Psoas muscle (tissue), 8 donors: ENCODE measurements around the gene WNT3. TPM values are rescaled to one million over a fixed set of nuclear protein-coding genes. Genes with fewer than 3 reads are reported as not detected.

ENCODE experiments used
- ATAC-seq, 4 donors: fragments of 200-7000 bp; cut with Tn5 transposase; one replicate each; pipeline ENCODE4 v1.9.1; 2020; ENCODE audit warnings: moderate library complexity in 3 of 4, mild to moderate bottlenecking in 2 of 4
- DNase-seq, 2 donors: peaks; one replicate each; pipeline ENCODE4 v3.0.0-alpha.2; 2020
- H3K27ac ChIP-seq: fragments of 200-600 bp; one replicate; pipeline ENCODE4 v1.8.0; 2022
- H3K27me3 ChIP-seq, 3 donors: fragments of 200-600 bp in 1 of 3; one replicate each; pipeline versions ENCODE4 v1.6.1 to v1.8.0; 2013 to 2022; ENCODE audit warnings: low read length in 2 of 3, mild to moderate bottlenecking in 2 of 3, moderate library complexity in 1 of 3; ENCODE audit not compliant: insufficient read depth in 3 of 3
- H3K36me3 ChIP-seq, 2 donors: fragments of 200-600 bp in 1 of 2; one replicate each; pipeline versions ENCODE4 v1.6.1 to v1.8.0; 2013 to 2022; ENCODE audit warnings: low read depth in 1 of 2, mild to moderate bottlenecking in 1 of 2, moderate library complexity in 1 of 2; ENCODE audit not compliant: insufficient read depth in 1 of 2
- H3K4me1 ChIP-seq: fragments of 200-600 bp; one replicate; pipeline ENCODE4 v1.8.0; 2022
- H3K4me3 ChIP-seq: fragments of 200-600 bp; one replicate; pipeline ENCODE4 v1.8.0; 2022; ENCODE audit warnings: mild to moderate bottlenecking
- H3K9me3 ChIP-seq: fragments of 200-600 bp; one replicate; pipeline ENCODE4 v1.8.0; 2022
- CTCF ChIP-seq: fragments of 200-600 bp; IDR thresholded peaks from one replicate; pipeline ENCODE4 v1.8.0; 2022; ENCODE audit warnings: antibody characterized with exemption
- WGBS, 3 donors: extraction: QIAGEN DNeasy Blood & Tissue Kit; methylation state at CpG; one replicate each; pipeline versions ENCODE4 v1.1.6 to v1.1.7; 2013; 5-methylcytosine and 5-hydroxymethylcytosine counted together
- intact Hi-C, 2 donors: fragments of 100-400 bp; cut with DNase I; formaldehyde crosslinking; loops; one replicate each; pipeline versions ENCODE4 v1.11.0 to v1.14.2; 2022
- polyA plus RNA-seq, 3 donors: library from polyadenylated mRNA; stranded (reverse); fragments of 200-250 nt; gene quantifications; one replicate each; pipeline ENCODE4 v1.2.3, GENCODE V29; 2013
- total RNA-seq, 4 donors: library from RNA; stranded (reverse); fragmentation: NEBNext Ultra II Directional in 2 of 4; extraction: Animal tissue kit (Norgen Biotek cat#: 25700) in 2 of 4; gene quantifications; one replicate each; pipeline versions ENCODE4 v1.2.1 to v1.2.4, GENCODE V29; 2021 to 2023
- donor health status: healthy with polysubstance abuse.
- donor health status: DM: no; HTN: no; CAD: no; lungs with moderate emphysema.
- donor health status: Bipolar disorder and iron deficiency.
- donor health status: healthy.
- donor health status: DM: yes; HTN: yes; CAD: no.
- donor health status: DM: no; HTN: no; CAD: no.
- donor health status: DM: no; HTN: no; CAD: no.
- donor health status: DM: yes; HTN: yes; CAD: no.

The WNT3 gene
- total and polyA plus RNA-seq, 7 donors: 0.06 to 0.36 (median 0.10) TPM; not detected in 2

- ATAC-seq: no peak
- Histone ChIP-seq H3K27ac (no peak overlapping the region), H3K4me3 (no peak overlapping the region), H3K27me3 (peaks cover 0 to 35% (median 14%) of the 10 kb centered on the region in 3 donors), H3K9me3 (no peaks in the 10 kb centered on the region), H3K36me3 (no peaks in the 10 kb centered on the region), H3K4me1 (no peaks in the 10 kb centered on the region)
- no peak for DNase-seq
- 87 to 92% (median 89%) methylated on average over 20 to 21 of the region's 21 CpGs for WGBS, 3 donors
- intact Hi-C loops: no loop called here
- no peak for TF ChIP-seq CTCF
Measured at GRCh38 chr17:46766493-46767491, 51.7 kb downstream of the WNT3 start.

GRCh38 chr17:46765453-46765852 lies 53.0 kb downstream of the WNT3 start:
- H3K9me3 ChIP-seq: no peaks in the 10 kb centered on the region
- TF ChIP-seq CTCF: no peak
- no peak overlapping the region for H3K4me3 ChIP-seq
- H3K27ac ChIP-seq: no peak overlapping the region
- intact Hi-C loops: no loop called here
- no peaks in the 10 kb centered on the region for H3K36me3 ChIP-seq
- WGBS, 3 donors: 82 to 85% (median 82%) methylated on average over 12 of the region's 12 CpGs
- H3K4me1 ChIP-seq: no peaks in the 10 kb centered on the region
- H3K27me3 ChIP-seq: peaks cover 0 to 25% (median 10%) of the 10 kb centered on the region in 3 donors
- no peak for ATAC-seq
- DNase-seq: no peak

- 43 to 47% (median 47%) methylated on average over 13 of the region's 13 CpGs for WGBS, 3 donors
- intact Hi-C loops: no loop called here
- H3K27me3 ChIP-seq: peaks cover 0 to 19% (median 10%) of the 10 kb centered on the region in 3 donors
- no peak for TF ChIP-seq CTCF
- no peaks in the 10 kb centered on the region for H3K9me3 ChIP-seq
- no peaks in the 10 kb centered on the region for H3K4me1 ChIP-seq
- peak; percentile 29 to 59 (median 45) for ATAC-seq
- H3K36me3 ChIP-seq: no peaks in the 10 kb centered on the region
- H3K4me3 ChIP-seq: no peak overlapping the region
- H3K27ac ChIP-seq: no peak overlapping the region
- DNase-seq: peak; percentile 43 to 65
Measured at GRCh38 chr17:46764709-46765401, 53.6 kb downstream of the WNT3 start.

- DNase-seq: no peak
- intact Hi-C loops: no loop called here
- Histone ChIP-seq H3K36me3 (no peaks in the 10 kb centered on the region), H3K9me3 (no peaks in the 10 kb centered on the region), H3K4me1 (no peaks in the 10 kb centered on the region), H3K27ac (no peak overlapping the region), H3K4me3 (no peak overlapping the region), H3K27me3 (peaks cover 0 to 12% (median 7%) of the 10 kb centered on the region in 3 donors)
- ATAC-seq: no peak
- TF ChIP-seq CTCF: no peak
- WGBS, 3 donors: 74 to 77% (median 76%) methylated on average over 12 of the region's 12 CpGs
Measured at GRCh38 chr17:46764000-46764708, 54.3 kb downstream of the WNT3 start.
